ENCODE results near the gene LMO1.
A peak's percentile ranks its signal among the peaks of the same experiment; 100 is the strongest.

The LMO1 gene

GRCh38 chr11:8199676-8200075 is 64.0 kb downstream of the LMO1 start:
- DNase-seq (ENCODE audit: low read depth in 1 of 2, low spot score in 1 of 2) = no peak
- Histone ChIP-seq H3K4me3 (replicated peaks; ENCODE audit: insufficient read depth, low read length) (no peak overlapping the region), H3K27me3 (ENCODE audit: insufficient read depth, poor library complexity, severe bottlenecking) (no peaks in the 10 kb centered on the region), H3K27ac (replicated peaks) (no peak overlapping the region)
- TF ChIP-seq CTCF (IDR thresholded peaks at IDR 0.05; ENCODE audit: insufficient read depth, low read length) (no peak), SPI1 (IDR thresholded peaks at IDR 0.05; ENCODE audit: borderline replicate concordance, low read depth) (no peak), GABPA (IDR thresholded peaks at IDR 0.05; ENCODE audit: low read depth) (no peak), POLR2AphosphoS5 (IDR thresholded peaks at IDR 0.05; ENCODE audit: low read depth) (no peak), REST (IDR thresholded peaks at IDR 0.05; ENCODE audit: insufficient replicate concordance, low read depth) (no peak)

- no peak for DNase-seq (ENCODE audit: low read depth in 1 of 2, low spot score in 1 of 2)
- Histone ChIP-seq H3K4me3 (replicated peaks; ENCODE audit: insufficient read depth, low read length) (no peak overlapping the region), H3K27ac (replicated peaks) (no peak overlapping the region), H3K27me3 (ENCODE audit: insufficient read depth, poor library complexity, severe bottlenecking) (no peaks in the 10 kb centered on the region)
- no peak for TF ChIP-seq REST (IDR thresholded peaks at IDR 0.05; ENCODE audit: insufficient replicate concordance, low read depth)
- TF ChIP-seq POLR2AphosphoS5 (IDR thresholded peaks at IDR 0.05; ENCODE audit: low read depth) = no peak
- TF ChIP-seq GABPA (IDR thresholded peaks at IDR 0.05; ENCODE audit: low read depth) = no peak
- no peak for TF ChIP-seq SPI1 (IDR thresholded peaks at IDR 0.05; ENCODE audit: borderline replicate concordance, low read depth)
- no peak for TF ChIP-seq CTCF (IDR thresholded peaks at IDR 0.05; ENCODE audit: insufficient read depth, low read length)
These were observed 66.9 kb downstream of the LMO1 start for GRCh38 chr11:8196749-8197148.

- TF ChIP-seq SPI1 (IDR thresholded peaks at IDR 0.05; ENCODE audit: borderline replicate concordance, low read depth) (0 out of 2 replicates have a peak, but pooled peaks have one; percentile 3), REST (IDR thresholded peaks at IDR 0.05; ENCODE audit: insufficient replicate concordance, low read depth) (no peak)
- Histone ChIP-seq H3K27ac (replicated peaks) (no peak overlapping the region), H3K27me3 (ENCODE audit: insufficient read depth, poor library complexity, severe bottlenecking) (no peaks in the 10 kb centered on the region), H3K4me3 (replicated peaks; ENCODE audit: insufficient read depth, low read length) (no peak overlapping the region)
- no peak for DNase-seq (ENCODE audit: low read depth in 1 of 2, low spot score in 1 of 2)
These were observed 68.7 kb downstream of the LMO1 start for GRCh38 chr11:8194956-8195355.

- Histone ChIP-seq H3K27ac (replicated peaks) (no peak overlapping the region), H3K4me3 (replicated peaks; ENCODE audit: insufficient read depth, low read length) (no peak overlapping the region), H3K27me3 (ENCODE audit: insufficient read depth, poor library complexity, severe bottlenecking) (no peaks in the 10 kb centered on the region)
- no peak for DNase-seq (ENCODE audit: low read depth in 1 of 2, low spot score in 1 of 2)
- TF ChIP-seq POLR2AphosphoS5 (IDR thresholded peaks at IDR 0.05; ENCODE audit: low read depth) (no peak), CTCF (IDR thresholded peaks at IDR 0.05; ENCODE audit: insufficient read depth, low read length) (no peak), SPI1 (IDR thresholded peaks at IDR 0.05; ENCODE audit: borderline replicate concordance, low read depth) (no peak), GABPA (IDR thresholded peaks at IDR 0.05; ENCODE audit: low read depth) (no peak), REST (IDR thresholded peaks at IDR 0.05; ENCODE audit: insufficient replicate concordance, low read depth) (no peak)
These were observed 70.8 kb downstream of the LMO1 start for GRCh38 chr11:8192896-8193209.

Measured in HL-60 (cell line).